Muscle layer of colon (tissue), 2 donors: ENCODE data around the gene ASPSCR1.
A peak's percentile ranks its signal among the peaks of the same experiment; 100 is the strongest.

Experiments used
- H3K27ac ChIP-seq: one replicate; pipeline ENCODE4 v1.7.0; 2013; ENCODE audit warnings: low read depth, mild to moderate bottlenecking, low read length, moderate library complexity
- H3K27me3 ChIP-seq, 2 donors: one replicate each; pipeline ENCODE4 v1.7.0; 2013; ENCODE audit warnings: low read length in 2 of 2, mild to moderate bottlenecking in 2 of 2; ENCODE audit not compliant: insufficient read depth in 2 of 2, control insufficient read depth in 1 of 2
- H3K36me3 ChIP-seq: one replicate; pipeline ENCODE4 v1.7.0; 2013; ENCODE audit warnings: mild to moderate bottlenecking, low read length; ENCODE audit not compliant: insufficient read depth
- H3K4me1 ChIP-seq: one replicate; pipeline ENCODE4 v1.7.0; 2013; ENCODE audit warnings: mild to moderate bottlenecking, low read length; ENCODE audit not compliant: insufficient read depth
- H3K4me3 ChIP-seq, 2 donors: one replicate each; pipeline ENCODE4 v1.7.0; 2013; ENCODE audit warnings: low read length in 2 of 2, low read depth in 1 of 2, mild to moderate bottlenecking in 1 of 2, moderate library complexity in 1 of 2
- H3K9ac ChIP-seq: one replicate; pipeline ENCODE4 v1.7.0; 2013; ENCODE audit warnings: low read length
- H3K9me3 ChIP-seq: one replicate; pipeline ENCODE4 v1.7.0; 2013; ENCODE audit warnings: mild to moderate bottlenecking, low read length
- donor health status: abdominal sarcoma.
- donor health status: Adenocarcinoma of cecum.

The ASPSCR1 gene

DNA sequence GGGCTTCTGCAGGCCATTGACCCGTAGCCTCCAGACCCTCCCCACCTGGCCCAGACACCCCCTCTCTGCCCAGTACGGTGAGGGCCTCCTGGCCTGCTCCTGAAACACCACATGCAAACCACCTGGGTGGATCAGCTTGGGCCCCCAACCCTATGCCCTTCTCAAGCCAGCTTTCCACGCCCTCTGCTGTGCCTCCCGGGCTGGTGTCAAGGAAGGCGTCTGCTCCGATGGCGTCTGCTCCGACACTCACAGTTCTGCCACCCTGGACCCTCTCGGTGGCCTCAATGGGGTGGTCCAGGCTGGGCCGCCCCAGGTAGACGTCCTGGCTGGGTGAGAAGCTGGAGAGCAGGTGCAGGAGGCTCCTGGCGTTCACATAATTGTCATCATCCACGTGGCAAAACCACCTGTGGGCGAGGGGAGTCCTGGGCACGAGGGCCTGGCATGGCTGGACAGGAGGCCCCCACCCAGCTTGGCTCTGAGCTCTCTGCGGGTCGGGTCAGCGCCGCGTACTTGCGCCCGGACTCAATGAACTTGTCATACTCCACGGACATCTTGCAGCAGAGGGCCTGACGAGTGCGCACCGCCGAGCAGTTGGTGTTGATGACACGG, 72.8 kb downstream of the ASPSCR1 start:
- Histone ChIP-seq H3K9me3 (no peaks in the 10 kb centered on the region), H3K4me3 (peak overlapping the region; percentile 65 to 66), H3K27ac (no peak overlapping the region), H3K27me3 (no peaks in the 10 kb centered on the region), H3K4me1 (peaks cover 26% of the 10 kb centered on the region), H3K9ac (no peak overlapping the region), H3K36me3 (peaks cover 24% of the 10 kb centered on the region)

DNA sequence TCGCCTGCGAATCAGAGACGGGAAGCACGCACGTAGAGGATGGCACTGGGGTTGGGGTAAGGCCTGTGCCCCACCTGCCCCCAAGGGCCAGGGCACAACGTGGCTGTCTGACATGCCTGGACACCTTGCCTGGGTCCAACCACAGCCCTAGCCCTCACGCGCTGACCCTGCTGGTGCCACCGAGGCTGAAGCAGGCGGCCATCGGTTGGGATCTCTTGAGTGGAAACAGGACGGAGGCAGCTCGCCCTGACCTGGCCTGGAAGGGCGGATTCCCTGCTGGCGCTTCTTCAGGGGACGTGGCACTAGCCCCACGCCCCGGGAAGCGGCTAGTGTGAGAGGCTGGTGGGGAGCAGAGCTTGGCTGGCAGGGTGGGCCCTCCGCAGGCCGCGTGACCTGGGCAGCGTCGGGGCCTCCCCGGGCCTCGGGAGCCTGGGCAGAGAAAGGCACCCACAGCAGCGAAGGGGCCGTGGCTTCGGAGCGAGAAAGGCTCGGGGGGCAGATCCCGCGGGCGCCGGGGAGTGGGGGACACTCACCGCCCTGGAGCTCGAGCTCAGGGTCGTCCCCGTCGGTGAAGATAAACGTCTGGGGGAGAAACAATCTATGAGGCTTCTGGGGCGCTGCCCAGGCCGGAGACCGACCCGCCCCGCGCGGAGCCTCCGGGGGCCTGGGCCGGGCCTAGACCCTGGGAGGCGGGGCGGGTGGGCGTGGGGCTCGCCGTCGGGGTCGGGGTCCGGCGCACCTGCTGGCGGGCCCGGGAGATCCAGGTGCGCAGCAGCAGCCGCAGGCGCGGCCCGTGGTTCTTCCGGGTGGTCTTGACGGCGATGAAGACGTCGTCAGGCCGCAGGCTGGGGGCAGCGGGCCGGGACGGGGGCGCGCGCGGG, 73.6 kb downstream of the ASPSCR1 start:
- Histone ChIP-seq H3K36me3 (peaks cover 26% of the 10 kb centered on the region), H3K9me3 (no peaks in the 10 kb centered on the region), H3K4me1 (peaks cover 26% of the 10 kb centered on the region), H3K27me3 (no peaks in the 10 kb centered on the region), H3K27ac (no peak overlapping the region), H3K9ac (peak overlapping the region; percentile 44), H3K4me3 (peak overlapping the region; percentile 65 to 66)

DNA sequence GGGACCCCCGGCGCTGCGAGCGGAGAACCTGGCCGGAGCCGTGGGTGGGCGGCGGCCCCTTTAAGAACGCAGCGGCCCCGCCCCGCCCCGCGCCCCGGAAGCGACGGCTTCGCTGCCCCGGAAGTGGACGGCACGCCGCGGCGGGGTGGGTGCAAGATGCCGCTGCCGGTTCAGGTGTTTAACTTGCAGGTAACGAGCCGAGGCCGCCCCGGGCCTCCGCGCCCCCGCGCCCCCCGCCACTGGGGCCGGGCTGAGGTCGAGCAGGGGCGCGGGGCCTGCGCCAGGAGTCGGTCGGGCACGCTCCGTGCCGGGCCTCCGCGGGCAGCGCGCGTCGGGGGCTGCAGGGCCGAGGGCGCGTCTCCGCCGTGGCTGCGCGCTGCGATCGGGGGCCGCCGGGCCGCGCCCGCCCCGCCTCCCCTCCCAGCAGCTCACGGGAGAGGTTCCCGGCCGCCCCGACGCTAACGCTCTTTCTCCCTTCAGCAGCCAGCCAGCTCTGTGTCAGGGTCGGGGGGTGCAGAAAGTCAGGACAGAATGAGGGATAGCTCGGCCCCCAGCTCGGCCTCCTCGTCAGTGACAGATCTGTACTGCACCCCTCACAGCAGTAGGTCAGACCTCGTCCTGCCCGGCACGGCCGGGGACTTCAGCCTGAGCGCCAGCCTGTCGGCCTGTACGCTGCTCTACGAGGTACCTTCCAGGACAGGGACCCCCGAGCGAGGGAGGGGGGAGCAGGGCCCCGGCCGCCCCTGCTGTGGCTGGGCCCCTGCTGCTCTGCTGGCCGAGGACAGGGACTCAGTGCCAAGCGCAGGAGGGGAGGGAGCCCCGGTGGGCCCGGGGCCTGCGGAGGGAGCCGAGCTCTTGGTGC, 74.6 kb downstream of the ASPSCR1 start, which contains the start of the genes GPS1 and RFNG:
GPS1 (plus strand) TSS at position 123 of the 862 bp plus-strand sequence; CDS start at position 157, 34 bp downstream.
RFNG (minus strand) TSS at position 36 of the 862 bp plus-strand sequence. CDS start 45 bp downstream, outside the sequence.
- Histone ChIP-seq H3K36me3 (peaks cover 26% of the 10 kb centered on the region), H3K9ac (peak within 1 kb of the TSS; percentile 44), H3K4me3 (peak within 1 kb of the TSS; percentile 75 to 88), H3K9me3 (no peaks in the 10 kb centered on the region), H3K27ac (peak within 1 kb of the TSS; percentile 32), H3K27me3 (no peaks in the 10 kb centered on the region), H3K4me1 (peaks cover 26% of the 10 kb centered on the region)

DNA sequence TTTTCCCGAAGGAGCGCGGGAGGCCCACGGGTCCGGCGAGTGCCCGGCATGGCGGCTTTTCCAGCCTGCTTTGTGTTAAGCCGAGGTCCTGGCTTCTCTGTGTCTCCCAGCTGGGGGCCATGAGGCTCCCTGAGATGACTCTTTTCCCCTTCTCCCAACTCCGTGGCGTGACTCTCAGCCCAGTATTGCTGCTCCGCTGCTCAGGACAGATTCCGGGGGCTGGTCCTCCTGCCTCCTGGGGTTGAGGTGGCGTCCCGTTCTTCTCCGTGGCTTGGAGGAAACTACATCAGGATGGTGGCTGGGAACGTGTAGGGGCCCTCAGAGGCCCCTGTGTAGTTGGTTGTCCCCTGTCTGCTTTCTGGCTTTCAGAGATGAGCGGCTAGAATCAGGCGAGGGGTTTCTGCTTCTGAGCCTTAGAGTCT, 75.2 kb downstream of the ASPSCR1 start:
- peak overlapping the region; percentile 14 for H3K9ac ChIP-seq
- peaks cover 27% of the 10 kb centered on the region for H3K36me3 ChIP-seq
- H3K4me3 ChIP-seq: peak overlapping the region; percentile 75 to 88
- peaks cover 26% of the 10 kb centered on the region for H3K4me1 ChIP-seq
- no peak overlapping the region for H3K27ac ChIP-seq
- no peaks in the 10 kb centered on the region for H3K9me3 ChIP-seq
- H3K27me3 ChIP-seq: no peaks in the 10 kb centered on the region

DNA sequence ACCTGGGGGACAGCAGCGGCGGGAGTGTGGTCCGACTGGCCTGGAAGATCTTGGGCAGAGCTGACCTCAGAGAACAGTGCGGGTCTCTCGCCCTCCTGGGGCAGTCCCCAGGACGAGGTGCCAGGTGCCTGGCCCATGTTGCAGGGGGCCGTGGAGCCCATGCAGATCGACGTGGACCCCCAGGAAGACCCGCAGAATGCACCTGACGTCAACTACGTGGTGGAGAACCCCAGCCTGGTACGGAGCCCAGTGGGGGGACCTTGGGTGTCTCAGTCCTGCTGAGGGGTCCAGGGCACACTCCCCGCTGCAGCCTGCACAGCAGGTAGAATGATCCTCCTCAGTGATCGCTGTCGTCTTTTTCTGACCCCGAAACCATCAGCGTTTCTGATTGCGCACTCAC, 75.7 kb downstream of the ASPSCR1 start:
- H3K27ac ChIP-seq: no peak overlapping the region
- no peaks in the 10 kb centered on the region for H3K9me3 ChIP-seq
- peaks cover 28% of the 10 kb centered on the region for H3K36me3 ChIP-seq
- H3K27me3 ChIP-seq: no peaks in the 10 kb centered on the region
- no peak overlapping the region for H3K9ac ChIP-seq
- H3K4me3 ChIP-seq: peak overlapping the region; percentile 75 to 88
- peaks cover 26% of the 10 kb centered on the region for H3K4me1 ChIP-seq

DNA sequence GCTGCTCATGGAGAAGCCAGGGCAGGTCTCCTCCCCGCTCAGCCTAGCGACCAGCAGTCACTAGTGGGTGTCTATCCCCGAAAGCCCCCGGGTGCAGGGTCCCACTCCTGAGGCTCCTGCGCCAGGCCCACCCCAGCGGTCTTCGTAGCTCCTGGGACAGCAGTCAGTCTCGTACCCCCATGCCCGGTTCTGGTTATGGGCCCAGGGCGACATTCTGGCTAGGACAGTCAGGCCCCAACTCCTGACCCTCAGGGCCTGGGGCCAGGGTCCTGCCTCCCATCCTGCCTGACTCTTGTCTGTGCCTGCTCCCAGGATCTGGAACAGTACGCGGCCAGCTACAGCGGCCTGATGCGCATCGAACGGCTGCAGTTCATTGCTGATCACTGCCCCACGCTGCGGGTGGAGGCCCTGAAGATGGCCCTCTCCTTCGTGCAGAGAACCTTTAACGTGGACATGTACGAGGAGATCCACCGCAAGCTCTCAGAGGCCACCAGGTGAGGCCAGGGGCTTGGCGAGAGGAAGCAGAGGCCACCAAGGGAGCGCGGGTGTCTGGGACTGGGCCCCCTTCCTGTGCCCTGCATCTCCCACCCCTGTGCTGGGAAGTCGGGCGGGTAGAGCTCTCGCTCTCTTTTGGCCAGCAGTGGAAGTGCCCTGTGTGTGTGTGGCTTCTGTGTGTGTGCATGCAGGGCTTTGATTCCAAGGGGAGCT, 76.3 kb downstream of the ASPSCR1 start:
- no peaks in the 10 kb centered on the region for H3K9me3 ChIP-seq
- H3K27ac ChIP-seq: no peak overlapping the region
- H3K9ac ChIP-seq: no peak overlapping the region
- peaks cover 26% of the 10 kb centered on the region for H3K4me1 ChIP-seq
- no peak overlapping the region for H3K4me3 ChIP-seq
- H3K36me3 ChIP-seq: peaks cover 22% of the 10 kb centered on the region
- no peaks in the 10 kb centered on the region for H3K27me3 ChIP-seq

DNA sequence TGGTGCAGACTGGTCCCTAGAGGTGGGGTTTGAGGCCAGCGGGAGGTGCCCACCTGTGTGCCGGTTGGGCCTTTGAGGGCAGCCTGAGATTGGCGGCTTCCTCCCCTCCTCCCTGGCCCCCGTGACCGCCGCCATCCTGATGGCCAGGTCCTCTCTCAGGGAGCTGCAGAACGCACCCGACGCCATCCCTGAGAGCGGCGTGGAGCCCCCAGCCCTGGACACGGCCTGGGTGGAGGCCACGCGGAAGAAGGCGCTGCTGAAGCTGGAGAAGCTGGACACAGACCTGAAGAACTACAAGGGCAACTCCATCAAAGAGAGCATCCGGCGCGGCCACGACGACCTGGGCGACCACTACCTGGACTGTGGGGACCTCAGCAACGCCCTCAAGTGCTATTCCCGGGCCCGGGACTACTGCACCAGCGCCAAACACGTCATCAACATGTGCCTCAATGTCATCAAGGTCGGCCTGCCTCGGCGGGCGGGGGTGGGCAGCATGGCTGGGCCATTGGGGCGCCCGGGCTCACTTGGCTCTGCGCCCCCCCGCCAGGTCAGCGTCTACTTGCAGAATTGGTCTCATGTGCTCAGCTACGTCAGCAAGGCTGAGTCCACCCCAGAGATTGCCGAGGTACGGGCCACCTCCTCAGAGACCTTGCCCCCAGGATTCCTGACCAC, 77.1 kb downstream of the ASPSCR1 start:
- Histone ChIP-seq H3K27ac (no peak overlapping the region), H3K9me3 (no peaks in the 10 kb centered on the region), H3K4me3 (no peak overlapping the region), H3K9ac (no peak overlapping the region), H3K4me1 (peaks cover 26% of the 10 kb centered on the region), H3K27me3 (no peaks in the 10 kb centered on the region), H3K36me3 (peaks cover 22% of the 10 kb centered on the region)

DNA sequence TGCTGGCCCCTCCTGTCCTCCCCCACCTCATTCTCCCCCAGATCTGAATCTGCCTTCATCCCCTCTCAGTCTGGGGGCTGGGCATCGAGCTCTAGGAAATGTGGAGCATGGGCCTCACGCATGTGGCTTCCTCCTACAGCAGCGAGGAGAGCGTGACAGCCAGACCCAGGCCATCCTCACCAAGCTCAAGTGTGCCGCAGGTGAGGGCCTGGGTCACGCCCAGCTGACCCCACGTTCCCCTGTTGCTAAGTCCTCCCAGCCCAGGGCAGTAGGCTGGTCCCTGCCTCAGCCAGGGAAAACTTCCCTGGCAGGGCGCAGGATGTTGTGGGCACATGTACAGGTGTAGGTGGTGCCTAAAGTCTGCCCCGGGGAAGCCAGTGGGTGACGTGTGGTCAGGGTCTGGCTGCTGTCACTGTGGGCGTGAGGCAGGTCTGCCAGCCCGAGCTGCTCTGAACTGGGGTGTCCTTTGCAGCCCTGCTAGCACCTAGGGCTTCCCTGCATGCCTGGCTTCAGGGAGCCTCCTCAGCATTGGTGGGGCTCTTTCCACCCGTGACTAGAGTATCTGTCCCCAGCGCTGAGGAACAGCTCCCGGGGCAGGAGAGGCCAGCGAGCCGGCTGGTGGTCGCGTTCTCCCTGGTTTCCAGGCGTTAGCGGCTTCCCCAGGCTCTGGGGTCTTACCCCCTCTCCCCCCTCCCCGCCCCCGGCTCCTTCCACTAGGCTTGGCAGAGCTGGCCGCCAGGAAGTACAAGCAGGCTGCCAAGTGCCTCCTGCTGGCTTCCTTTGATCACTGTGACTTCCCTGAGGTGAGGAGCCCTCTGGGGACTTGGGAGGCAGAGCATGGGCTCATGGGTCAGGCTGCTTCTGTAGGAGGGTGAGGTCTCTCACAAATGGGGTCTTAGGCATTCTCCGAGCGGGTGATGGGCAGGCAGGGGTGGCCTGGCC, 77.9 kb downstream of the ASPSCR1 start:
- no peaks in the 10 kb centered on the region for H3K9me3 ChIP-seq
- H3K27me3 ChIP-seq: no peaks in the 10 kb centered on the region
- peaks cover 24% of the 10 kb centered on the region for H3K4me1 ChIP-seq
- peaks cover 26% of the 10 kb centered on the region for H3K36me3 ChIP-seq
- no peak overlapping the region for H3K27ac ChIP-seq
- H3K9ac ChIP-seq: no peak overlapping the region
- no peak overlapping the region for H3K4me3 ChIP-seq

DNA sequence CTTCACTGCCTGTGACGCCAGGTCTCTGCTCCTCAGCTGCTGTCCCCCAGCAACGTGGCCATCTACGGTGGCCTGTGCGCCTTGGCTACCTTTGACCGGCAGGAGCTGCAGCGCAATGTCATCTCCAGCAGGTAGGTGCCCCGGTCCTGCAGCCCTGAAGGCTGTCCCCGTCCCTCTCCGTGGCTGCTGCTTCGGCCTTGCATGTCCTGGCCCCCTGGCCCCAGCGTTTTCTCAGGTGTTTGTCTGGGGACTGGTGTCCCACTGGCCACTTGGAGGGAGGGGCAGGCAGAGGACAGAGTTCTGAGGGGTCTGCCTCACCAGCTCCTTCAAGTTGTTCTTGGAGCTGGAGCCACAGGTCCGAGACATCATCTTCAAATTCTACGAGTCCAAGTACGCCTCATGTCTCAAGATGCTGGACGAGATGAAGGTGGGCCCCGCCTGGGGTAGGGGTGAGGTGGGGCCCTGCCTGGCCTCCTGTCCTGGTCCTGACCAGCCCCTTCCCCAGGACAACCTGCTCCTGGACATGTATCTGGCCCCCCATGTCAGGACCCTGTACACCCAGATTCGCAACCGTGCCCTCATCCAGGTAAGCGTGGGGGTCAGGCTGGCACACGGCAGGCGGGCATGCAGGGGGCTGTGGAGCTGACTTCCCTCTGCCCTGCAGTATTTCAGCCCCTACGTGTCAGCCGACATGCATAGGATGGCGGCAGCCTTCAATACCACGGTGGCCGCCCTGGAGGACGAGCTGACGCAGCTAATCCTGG, 78.7 kb downstream of the ASPSCR1 start:
- Histone ChIP-seq H3K27me3 (no peaks in the 10 kb centered on the region), H3K27ac (no peak overlapping the region), H3K4me3 (no peak overlapping the region), H3K9me3 (no peaks in the 10 kb centered on the region), H3K9ac (no peak overlapping the region), H3K4me1 (peaks cover 17% of the 10 kb centered on the region), H3K36me3 (peaks cover 35% of the 10 kb centered on the region)
